Hepatocyte (in vitro differentiated cells): ENCODE measurements around the gene SLC35F5. TPM values are rescaled to one million over a fixed set of nuclear protein-coding genes. Genes with fewer than 3 reads are reported as not detected.

Experiments used
- DNase-seq: peaks from one replicate; pipeline ENCODE4 v3.0.0-alpha.2; 2016; ENCODE audit warnings: low spot score
- H2AFZ ChIP-seq: fragments of 200-600 bp; sonication (generic); 2 replicates; pipeline ENCODE4 v1.6.0; 2016; ENCODE audit warnings: antibody characterized with exemption, mild to moderate bottlenecking
- H3K27ac ChIP-seq: fragments of 200-600 bp; sonication (generic); 2 replicates; pipeline ENCODE4 v1.5.1; 2016; ENCODE audit warnings: mild to moderate bottlenecking
- H3K27me3 ChIP-seq: fragments of 200-600 bp; sonication (generic); 2 replicates; pipeline ENCODE4 v1.6.1; 2016
- H3K36me3 ChIP-seq: fragments of 200-600 bp; sonication (generic); replicated peaks from 2 replicates; pipeline ENCODE4 v1.5.1; 2016; ENCODE audit warnings: low read depth; ENCODE audit not compliant: insufficient read depth
- H3K4me1 ChIP-seq: fragments of 200-600 bp; sonication (generic); 2 replicates; pipeline ENCODE4 v1.5.1; 2016; ENCODE audit warnings: mild to moderate bottlenecking, moderate library complexity; ENCODE audit not compliant: insufficient read depth
- H3K4me2 ChIP-seq: fragments of 200-600 bp; sonication (generic); 2 replicates; pipeline ENCODE4 v1.6.0; 2016
- H3K4me3 ChIP-seq: fragments of 200-600 bp; sonication (generic); 2 replicates; pipeline ENCODE4 v1.5.1; 2016; ENCODE audit warnings: mild to moderate bottlenecking
- H3K79me2 ChIP-seq: fragments of 200-600 bp; sonication (generic); 2 replicates; pipeline ENCODE4 v1.6.0; 2017; ENCODE audit warnings: mild to moderate bottlenecking
- H3K9me2 ChIP-seq: fragments of 200-600 bp; sonication (generic); replicated peaks from 2 replicates; pipeline ENCODE4 v1.6.0; 2017; ENCODE audit warnings: mild to moderate bottlenecking; ENCODE audit not compliant: insufficient read depth
- H3K9me3 ChIP-seq: fragments of 200-600 bp; sonication (generic); 2 replicates; pipeline ENCODE4 v1.5.1; 2016; ENCODE audit warnings: low read depth, mild to moderate bottlenecking
- H4K20me1 ChIP-seq: fragments of 200-600 bp; sonication (generic); 2 replicates; pipeline ENCODE4 v1.6.0; 2016; ENCODE audit warnings: mild to moderate bottlenecking; ENCODE audit not compliant: insufficient read depth, poor library complexity, severe bottlenecking
- EZH2 ChIP-seq: fragments of 200-600 bp; sonication (generic); IDR thresholded peaks from 2 replicates; pipeline ENCODE4 v1.6.1; 2016; ENCODE audit warnings: antibody characterized with exemption, mild to moderate bottlenecking, borderline replicate concordance
- EZH2phosphoT487 ChIP-seq: fragments of 200-600 bp; sonication (generic); IDR thresholded peaks from one replicate; pipeline ENCODE4 v1.6.1; 2018; ENCODE audit warnings: antibody characterized with exemption, mild to moderate bottlenecking, low read depth, moderate library complexity; ENCODE audit not compliant: unreplicated experiment, severe bottlenecking
- WGBS: methylation state at CpG from one replicate; pipeline ENCODE4 v1.1.6; 2016; ENCODE audit warnings: low lambda C conversion rate; ENCODE audit errors: missing lambda C conversion rate; 5-methylcytosine and 5-hydroxymethylcytosine counted together
- polyA plus RNA-seq: library from polyadenylated mRNA; unstranded; fragments of >200 nt; fragmentation: Nextera tagmentation; extraction: Ambion mirVana; gene quantifications from 2 replicates; pipeline ENCODE4 v1.2.1, GENCODE V29; 2016
- total RNA-seq: library from RNA; depleted of rRNA; stranded (reverse); fragments of >200 nt; gene quantifications from 2 replicates; pipeline ENCODE4 v1.2.3, GENCODE V29; 2014
- TF ChIP-seq, protein P1 (sequence below): fragments of 200-600 bp; sonication (generic); IDR thresholded peaks from 2 replicates; pipeline ENCODE4 v1.5.1; 2016; ENCODE audit warnings: antibody characterized with exemption, mild to moderate bottlenecking; ENCODE audit not compliant: poor library complexity

Gene SLC35F5
- total and polyA plus RNA-seq, 2 experiments from 2014 or later: 69.4 to 132 TPM

DNA sequence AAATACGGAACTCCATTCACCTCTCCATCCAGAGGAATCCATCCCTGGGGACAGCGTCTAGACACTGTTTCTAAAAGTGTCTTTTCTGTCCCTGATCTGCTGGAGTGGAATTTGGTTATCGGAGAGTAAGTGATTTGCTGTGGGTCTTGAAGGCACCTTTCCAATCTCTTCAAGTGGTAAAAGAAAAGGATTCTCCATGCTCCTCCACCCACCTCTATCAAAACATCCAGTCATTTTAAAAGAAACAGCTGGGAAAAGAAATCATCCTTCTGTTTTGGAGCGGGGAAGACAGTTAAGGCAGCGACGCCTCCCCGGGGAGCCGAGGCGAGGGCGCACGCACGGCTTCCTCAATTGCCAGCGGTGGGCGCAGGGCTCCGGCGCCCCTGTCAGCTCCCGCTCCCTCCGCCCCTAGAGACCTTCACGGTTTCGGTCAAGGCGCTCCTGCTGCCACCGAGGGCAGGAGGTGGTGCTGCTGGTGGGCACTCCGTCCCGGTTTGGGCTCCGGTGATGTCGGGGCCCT is 547 bp downstream of the SLC35F5 start:
- TF ChIP-seq, protein P1, sequence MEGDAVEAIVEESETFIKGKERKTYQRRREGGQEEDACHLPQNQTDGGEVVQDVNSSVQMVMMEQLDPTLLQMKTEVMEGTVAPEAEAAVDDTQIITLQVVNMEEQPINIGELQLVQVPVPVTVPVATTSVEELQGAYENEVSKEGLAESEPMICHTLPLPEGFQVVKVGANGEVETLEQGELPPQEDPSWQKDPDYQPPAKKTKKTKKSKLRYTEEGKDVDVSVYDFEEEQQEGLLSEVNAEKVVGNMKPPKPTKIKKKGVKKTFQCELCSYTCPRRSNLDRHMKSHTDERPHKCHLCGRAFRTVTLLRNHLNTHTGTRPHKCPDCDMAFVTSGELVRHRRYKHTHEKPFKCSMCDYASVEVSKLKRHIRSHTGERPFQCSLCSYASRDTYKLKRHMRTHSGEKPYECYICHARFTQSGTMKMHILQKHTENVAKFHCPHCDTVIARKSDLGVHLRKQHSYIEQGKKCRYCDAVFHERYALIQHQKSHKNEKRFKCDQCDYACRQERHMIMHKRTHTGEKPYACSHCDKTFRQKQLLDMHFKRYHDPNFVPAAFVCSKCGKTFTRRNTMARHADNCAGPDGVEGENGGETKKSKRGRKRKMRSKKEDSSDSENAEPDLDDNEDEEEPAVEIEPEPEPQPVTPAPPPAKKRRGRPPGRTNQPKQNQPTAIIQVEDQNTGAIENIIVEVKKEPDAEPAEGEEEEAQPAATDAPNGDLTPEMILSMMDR: no peak
- no peak for TF ChIP-seq EZH2phosphoT487
- TF ChIP-seq EZH2: no peak
- Histone ChIP-seq H3K27ac (peak overlapping the region; percentile 97), H3K4me3 (peak overlapping the region; percentile 84), H3K36me3 (no peaks in the 10 kb centered on the region), H3K79me2 (peaks cover 51% of the 10 kb centered on the region), H3K27me3 (no peaks in the 10 kb centered on the region), H3K9me2 (no peaks in the 10 kb centered on the region), H3K9me3 (no peaks in the 10 kb centered on the region), H3K4me2 (peak overlapping the region; percentile 86), H2AFZ (peak overlapping the region; percentile 65), H3K4me1 (peaks cover 12% of the 10 kb centered on the region), H4K20me1 (peaks cover 9% of the 10 kb centered on the region)
- no peak for DNase-seq
- WGBS: under 1% methylated on average over 24 of the region's 26 CpGs

DNA sequence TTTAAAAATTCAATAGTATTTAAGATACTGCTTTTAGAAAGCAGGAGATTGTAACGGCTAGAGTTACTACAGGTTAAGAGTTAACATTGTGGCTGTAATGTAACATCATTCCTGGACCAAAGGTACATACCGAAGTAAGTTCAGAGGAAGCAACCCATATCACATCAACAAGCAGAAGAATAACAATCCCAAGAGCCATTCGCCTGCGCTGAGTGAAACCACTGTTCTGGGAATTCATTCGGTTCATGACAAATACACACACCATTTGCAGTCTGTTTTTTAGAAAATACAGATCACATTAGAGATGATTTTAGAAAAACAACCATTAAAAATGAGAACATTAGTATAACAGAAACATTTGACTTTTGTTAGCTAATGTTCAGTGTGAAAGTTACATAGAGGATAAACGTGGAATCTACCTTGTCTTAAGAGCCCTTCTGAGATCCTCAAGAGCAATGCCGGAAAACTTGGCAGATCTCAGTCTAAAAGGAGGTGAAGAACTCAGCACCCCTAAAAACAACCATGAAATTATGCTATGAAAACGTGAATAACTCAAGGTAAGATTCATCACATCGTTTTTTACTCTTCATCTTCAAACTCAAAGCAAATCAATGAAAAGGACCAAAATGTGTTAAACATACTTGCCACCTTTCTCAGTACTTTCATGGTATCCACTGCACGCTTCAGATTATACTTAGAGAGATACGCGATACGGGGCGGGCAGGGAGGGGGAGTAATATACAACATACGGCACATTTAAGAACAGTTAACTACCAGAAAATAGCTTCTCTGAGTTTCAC is 1.2 kb downstream of the SLC35F5 start:
- peak overlapping the region; percentile 65 for H2AFZ ChIP-seq
- 18% methylated on average over 15 of the region's 15 CpGs for WGBS
- H3K27ac ChIP-seq: peak overlapping the region; percentile 97
- peak overlapping the region; percentile 86 for H3K4me2 ChIP-seq
- no peaks in the 10 kb centered on the region for H3K36me3 ChIP-seq
- peaks cover 9% of the 10 kb centered on the region for H4K20me1 ChIP-seq
- TF ChIP-seq EZH2 (no peak), EZH2phosphoT487 (no peak)
- TF ChIP-seq, protein P1: no peak
- no peaks in the 10 kb centered on the region for H3K9me3 ChIP-seq
- no peaks in the 10 kb centered on the region for H3K27me3 ChIP-seq
- H3K9me2 ChIP-seq: no peaks in the 10 kb centered on the region
- peak; percentile 13 for DNase-seq
- H3K79me2 ChIP-seq: peaks cover 58% of the 10 kb centered on the region
- peak overlapping the region; percentile 84 for H3K4me3 ChIP-seq
- peaks cover 12% of the 10 kb centered on the region for H3K4me1 ChIP-seq

DNA sequence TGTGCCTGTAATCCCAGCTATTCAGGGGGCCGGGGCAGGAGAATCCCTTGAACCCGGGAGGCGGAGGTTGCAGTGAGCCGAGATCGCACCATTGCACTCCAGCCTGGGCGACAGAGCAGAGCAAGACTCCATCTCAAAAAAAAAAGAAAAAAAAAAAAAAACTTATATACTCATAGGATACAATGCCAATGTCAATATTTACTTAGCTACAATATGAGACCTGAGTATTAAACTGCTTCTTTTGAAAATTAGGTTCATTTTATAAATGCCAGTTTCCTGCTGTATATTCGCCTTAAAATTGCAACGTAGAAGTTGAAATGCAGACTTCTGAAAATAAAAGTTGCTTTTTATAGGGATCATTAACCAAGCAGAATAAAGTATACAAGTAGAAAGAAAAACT is 2.3 kb downstream of the SLC35F5 start:
- no peak overlapping the region for H2AFZ ChIP-seq
- peaks cover 14% of the 10 kb centered on the region for H4K20me1 ChIP-seq
- peaks cover 12% of the 10 kb centered on the region for H3K4me1 ChIP-seq
- no peaks in the 10 kb centered on the region for H3K36me3 ChIP-seq
- 93% methylated on average over 8 of the region's 8 CpGs for WGBS
- peak overlapping the region; percentile 86 for H3K4me2 ChIP-seq
- no peaks in the 10 kb centered on the region for H3K9me3 ChIP-seq
- no peaks in the 10 kb centered on the region for H3K9me2 ChIP-seq
- peaks cover 68% of the 10 kb centered on the region for H3K79me2 ChIP-seq
- no peaks in the 10 kb centered on the region for H3K27me3 ChIP-seq
- no peak overlapping the region for H3K27ac ChIP-seq
- H3K4me3 ChIP-seq: no peak overlapping the region
- DNase-seq: no peak
- TF ChIP-seq, protein P1: no peak
- TF ChIP-seq EZH2: no peak
- TF ChIP-seq EZH2phosphoT487: no peak
